GM12878 (cell line): ENCODE results near the gene FMNL3. TPM values are rescaled to one million over a fixed set of nuclear protein-coding genes. Genes with fewer than 3 reads are reported as not detected.

Experiments
- CREB1 ChIP-seq: IDR thresholded peaks from 2 replicates; pipeline ENCODE4 v1.6.1; 2012; ENCODE audit warnings: low read depth, mild to moderate bottlenecking, inconsistent platforms
- CREM ChIP-seq: IDR thresholded peaks from 2 replicates; pipeline ENCODE4 v1.6.1; 2014; ENCODE audit warnings: antibody characterized with exemption, low read depth
- DPF2 ChIP-seq: fragments of 450-650 bp; IDR thresholded peaks from 2 replicates; pipeline ENCODE4 v1.6.1; 2017; ENCODE audit warnings: mild to moderate bottlenecking
- JUND ChIP-seq: IDR thresholded peaks from 2 replicates; pipeline ENCODE4 v1.6.1; 2012; ENCODE audit warnings: low read depth, mild to moderate bottlenecking, low read length, improper control_type of control experiment, moderate library complexity
- NBN ChIP-seq: fragments of 450-650 bp; IDR thresholded peaks from 2 replicates; pipeline ENCODE4 v1.6.1; 2016
- POLR2AphosphoS5 ChIP-seq: IDR thresholded peaks from 2 replicates; pipeline ENCODE4 v1.6.1; 2011; ENCODE audit warnings: mild to moderate bottlenecking, low read length, inconsistent platforms
- RB1 ChIP-seq: fragments of 450-650 bp; formaldehyde crosslinking; IDR thresholded peaks from 2 replicates; pipeline ENCODE4 v1.6.1; 2017; ENCODE audit warnings: mild to moderate bottlenecking, borderline replicate concordance
- TBL1XR1 ChIP-seq: IDR thresholded peaks from 2 replicates; pipeline ENCODE4 v1.6.1; 2012; ENCODE audit warnings: low read depth, low read length, improper control_type of control experiment
- TCF3 ChIP-seq: IDR thresholded peaks from 2 replicates; pipeline ENCODE4 v1.6.1; 2012; ENCODE audit warnings: low read depth, mild to moderate bottlenecking, low read length, borderline replicate concordance; ENCODE audit not compliant: insufficient read depth
- YY1 ChIP-seq: IDR thresholded peaks from 2 replicates; pipeline ENCODE4 v1.6.1; 2011; ENCODE audit warnings: low read depth, mild to moderate bottlenecking, low read length
- ZZZ3 ChIP-seq: IDR thresholded peaks from 2 replicates; pipeline ENCODE4 v1.6.1; 2011; ENCODE audit warnings: low read depth; ENCODE audit not compliant: control insufficient read depth, insufficient read length
- polyA plus RNA-seq, 11 experiments: library from polyadenylated mRNA; depleted of rRNA in 4 of 11; unstranded in 6 of 11; stranded (reverse) in 5 of 11; fragments of >200 nt; fragmentation: Nextera tagmentation in 4 of 11; fragmentation: Illumina TruSeq in 1 of 11; extraction: Ambion mirVana in 4 of 11; extraction: Trizol in 1 of 11; gene quantifications; 1 replicate in 1 of 11; 2 replicates in 10 of 11; pipeline versions ENCODE4 v1.2.1 to v1.2.3, GENCODE V29; 2011 to 2016; ENCODE audit warnings: inconsistent platforms in 2 of 11, missing spikeins in 2 of 11, low read depth in 1 of 11
- total RNA-seq, 4 experiments: library from RNA; depleted of rRNA in 3 of 4; stranded (reverse); fragments of >200 nt in 3 of 4; fragmentation: Illumina TruSeq in 1 of 4; extraction: Trizol in 1 of 4; gene quantifications; 2 replicates each; pipeline versions ENCODE4 v1.2.1 to v1.2.3, GENCODE V29; 2013 to 2021
- TF ChIP-seq, protein P1 (sequence below): fragments of 450-650 bp; formaldehyde crosslinking; IDR thresholded peaks from 2 replicates; pipeline ENCODE4 v1.4.0; 2022; ENCODE audit warnings: mild to moderate bottlenecking, moderate library complexity
- TF ChIP-seq, protein P2 (sequence below): fragments of 450-650 bp; IDR thresholded peaks from 2 replicates; pipeline ENCODE4 v1.6.1; 2016; ENCODE audit warnings: mild to moderate bottlenecking
- TF ChIP-seq, protein P3 (sequence below): IDR thresholded peaks from 2 replicates; pipeline ENCODE4 v1.6.1; 2012; ENCODE audit warnings: mild to moderate bottlenecking, low read depth, low read length
- TF ChIP-seq, protein P4 (sequence below): IDR thresholded peaks from 2 replicates; pipeline ENCODE4 v1.6.1; 2012; ENCODE audit warnings: low read length, inconsistent platforms

The FMNL3 gene
- total and polyA plus RNA-seq, 10 of the 15 experiments (the other 5 are each of a cell fraction or from before 2014, with no cell fraction given) = 3.0 to 64.9 (median 30.9) TPM

DNA sequence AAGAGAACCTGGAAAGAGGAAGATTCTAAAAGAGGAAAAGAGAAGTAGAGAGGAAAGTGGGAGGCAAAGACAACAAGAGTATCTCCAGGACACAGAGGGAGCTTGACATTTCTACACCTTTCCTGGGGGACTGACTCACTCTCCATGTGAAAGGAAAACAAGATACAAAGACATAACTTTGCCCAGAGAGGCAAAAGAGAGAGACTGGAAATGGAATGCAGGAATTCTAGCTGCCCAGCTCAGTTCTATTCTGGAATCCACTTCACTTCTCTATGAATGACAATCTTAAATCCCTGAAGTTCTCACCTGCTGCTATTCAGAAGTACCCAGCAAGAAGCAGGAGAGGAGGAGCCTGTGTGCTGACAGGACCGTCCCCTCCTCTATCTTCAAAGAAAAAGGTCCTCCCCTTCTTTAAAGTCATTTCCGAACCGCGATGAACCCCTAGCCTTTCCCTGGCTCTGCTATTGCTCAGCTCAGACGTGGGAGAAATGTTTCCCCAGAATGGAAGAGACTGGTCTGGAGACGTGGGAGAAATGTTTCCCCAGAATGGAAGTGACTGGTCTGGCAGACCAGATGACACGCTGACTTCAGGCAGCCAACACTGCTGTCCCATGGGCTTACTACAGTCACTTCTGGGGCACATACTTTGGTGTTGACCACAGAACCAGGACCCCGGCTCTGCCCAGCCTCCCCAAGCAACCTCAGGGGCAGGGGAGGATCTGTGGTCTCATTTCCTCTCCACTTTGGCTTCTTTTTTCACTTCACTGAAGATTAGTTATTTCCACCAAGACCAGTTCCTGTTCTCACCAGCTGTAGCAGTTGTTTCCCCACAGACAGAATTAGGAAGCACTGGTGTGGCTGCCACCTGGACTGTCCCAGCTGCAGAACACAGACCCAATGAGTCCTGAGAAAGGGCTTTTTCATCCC, 8.3 kb downstream of the FMNL3 start (continued):
- TF ChIP-seq, protein P1, sequence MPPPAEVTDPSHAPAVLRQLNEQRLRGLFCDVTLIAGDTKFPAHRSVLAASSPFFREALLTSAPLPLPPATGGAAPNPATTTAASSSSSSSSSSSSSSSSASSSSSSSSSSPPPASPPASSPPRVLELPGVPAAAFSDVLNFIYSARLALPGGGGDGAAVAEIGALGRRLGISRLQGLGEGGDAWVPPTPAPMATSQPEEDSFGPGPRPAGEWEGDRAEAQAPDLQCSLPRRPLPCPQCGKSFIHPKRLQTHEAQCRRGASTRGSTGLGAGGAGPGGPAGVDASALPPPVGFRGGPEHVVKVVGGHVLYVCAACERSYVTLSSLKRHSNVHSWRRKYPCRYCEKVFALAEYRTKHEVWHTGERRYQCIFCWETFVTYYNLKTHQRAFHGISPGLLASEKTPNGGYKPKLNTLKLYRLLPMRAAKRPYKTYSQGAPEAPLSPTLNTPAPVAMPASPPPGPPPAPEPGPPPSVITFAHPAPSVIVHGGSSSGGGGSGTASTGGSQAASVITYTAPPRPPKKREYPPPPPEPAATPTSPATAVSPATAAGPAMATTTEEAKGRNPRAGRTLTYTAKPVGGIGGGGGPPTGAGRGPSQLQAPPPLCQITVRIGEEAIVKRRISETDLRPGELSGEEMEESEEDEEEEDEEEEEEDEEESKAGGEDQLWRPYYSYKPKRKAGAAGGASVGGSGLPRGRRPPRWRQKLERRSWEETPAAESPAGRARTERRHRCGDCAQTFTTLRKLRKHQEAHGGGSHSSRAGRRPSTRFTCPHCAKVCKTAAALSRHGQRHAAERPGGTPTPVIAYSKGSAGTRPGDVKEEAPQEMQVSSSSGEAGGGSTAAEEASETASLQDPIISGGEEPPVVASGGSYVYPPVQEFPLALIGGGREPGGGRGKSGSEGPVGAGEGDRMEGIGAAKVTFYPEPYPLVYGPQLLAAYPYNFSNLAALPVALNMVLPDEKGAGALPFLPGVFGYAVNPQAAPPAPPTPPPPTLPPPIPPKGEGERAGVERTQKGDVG = no peak
- TF ChIP-seq DPF2 (peak; percentile 83), CREB1 (peak; percentile 24), POLR2AphosphoS5 (peak; percentile 85), CREM (peak; percentile 72), RB1 (0 out of 2 replicates have a peak, but pooled peaks have one; percentile 53), NBN (peak; percentile 90), JUND (no peak), ZZZ3 (no peak), TCF3 (peak; percentile 96), YY1 (peak; percentile 67), TBL1XR1 (peak; percentile 83)
- TF ChIP-seq, protein P2, sequence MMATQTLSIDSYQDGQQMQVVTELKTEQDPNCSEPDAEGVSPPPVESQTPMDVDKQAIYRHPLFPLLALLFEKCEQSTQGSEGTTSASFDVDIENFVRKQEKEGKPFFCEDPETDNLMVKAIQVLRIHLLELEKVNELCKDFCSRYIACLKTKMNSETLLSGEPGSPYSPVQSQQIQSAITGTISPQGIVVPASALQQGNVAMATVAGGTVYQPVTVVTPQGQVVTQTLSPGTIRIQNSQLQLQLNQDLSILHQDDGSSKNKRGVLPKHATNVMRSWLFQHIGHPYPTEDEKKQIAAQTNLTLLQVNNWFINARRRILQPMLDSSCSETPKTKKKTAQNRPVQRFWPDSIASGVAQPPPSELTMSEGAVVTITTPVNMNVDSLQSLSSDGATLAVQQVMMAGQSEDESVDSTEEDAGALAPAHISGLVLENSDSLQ = 0 out of 2 replicates have a peak, but pooled peaks have one; percentile 29
- TF ChIP-seq, protein P3, sequence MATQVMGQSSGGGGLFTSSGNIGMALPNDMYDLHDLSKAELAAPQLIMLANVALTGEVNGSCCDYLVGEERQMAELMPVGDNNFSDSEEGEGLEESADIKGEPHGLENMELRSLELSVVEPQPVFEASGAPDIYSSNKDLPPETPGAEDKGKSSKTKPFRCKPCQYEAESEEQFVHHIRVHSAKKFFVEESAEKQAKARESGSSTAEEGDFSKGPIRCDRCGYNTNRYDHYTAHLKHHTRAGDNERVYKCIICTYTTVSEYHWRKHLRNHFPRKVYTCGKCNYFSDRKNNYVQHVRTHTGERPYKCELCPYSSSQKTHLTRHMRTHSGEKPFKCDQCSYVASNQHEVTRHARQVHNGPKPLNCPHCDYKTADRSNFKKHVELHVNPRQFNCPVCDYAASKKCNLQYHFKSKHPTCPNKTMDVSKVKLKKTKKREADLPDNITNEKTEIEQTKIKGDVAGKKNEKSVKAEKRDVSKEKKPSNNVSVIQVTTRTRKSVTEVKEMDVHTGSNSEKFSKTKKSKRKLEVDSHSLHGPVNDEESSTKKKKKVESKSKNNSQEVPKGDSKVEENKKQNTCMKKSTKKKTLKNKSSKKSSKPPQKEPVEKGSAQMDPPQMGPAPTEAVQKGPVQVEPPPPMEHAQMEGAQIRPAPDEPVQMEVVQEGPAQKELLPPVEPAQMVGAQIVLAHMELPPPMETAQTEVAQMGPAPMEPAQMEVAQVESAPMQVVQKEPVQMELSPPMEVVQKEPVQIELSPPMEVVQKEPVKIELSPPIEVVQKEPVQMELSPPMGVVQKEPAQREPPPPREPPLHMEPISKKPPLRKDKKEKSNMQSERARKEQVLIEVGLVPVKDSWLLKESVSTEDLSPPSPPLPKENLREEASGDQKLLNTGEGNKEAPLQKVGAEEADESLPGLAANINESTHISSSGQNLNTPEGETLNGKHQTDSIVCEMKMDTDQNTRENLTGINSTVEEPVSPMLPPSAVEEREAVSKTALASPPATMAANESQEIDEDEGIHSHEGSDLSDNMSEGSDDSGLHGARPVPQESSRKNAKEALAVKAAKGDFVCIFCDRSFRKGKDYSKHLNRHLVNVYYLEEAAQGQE = 0 out of 2 replicates have a peak, but pooled peaks have one; percentile 23
- TF ChIP-seq, protein P4, sequence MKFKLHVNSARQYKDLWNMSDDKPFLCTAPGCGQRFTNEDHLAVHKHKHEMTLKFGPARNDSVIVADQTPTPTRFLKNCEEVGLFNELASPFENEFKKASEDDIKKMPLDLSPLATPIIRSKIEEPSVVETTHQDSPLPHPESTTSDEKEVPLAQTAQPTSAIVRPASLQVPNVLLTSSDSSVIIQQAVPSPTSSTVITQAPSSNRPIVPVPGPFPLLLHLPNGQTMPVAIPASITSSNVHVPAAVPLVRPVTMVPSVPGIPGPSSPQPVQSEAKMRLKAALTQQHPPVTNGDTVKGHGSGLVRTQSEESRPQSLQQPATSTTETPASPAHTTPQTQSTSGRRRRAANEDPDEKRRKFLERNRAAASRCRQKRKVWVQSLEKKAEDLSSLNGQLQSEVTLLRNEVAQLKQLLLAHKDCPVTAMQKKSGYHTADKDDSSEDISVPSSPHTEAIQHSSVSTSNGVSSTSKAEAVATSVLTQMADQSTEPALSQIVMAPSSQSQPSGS = peak; percentile 95
